Heart right ventricle (tissue), 16 donors: Measurements from ENCODE around the gene TADA1. TPM values are rescaled to one million over a fixed set of nuclear protein-coding genes. Genes with fewer than 3 reads are reported as not detected.

ENCODE experiments used
- ATAC-seq, 8 donors: fragments of 200-7000 bp; cut with Tn5 transposase; one replicate each; pipeline ENCODE4 v1.9.1; 2020; ENCODE audit warnings: mild to moderate bottlenecking in 8 of 8, moderate library complexity in 8 of 8, moderate number of reproducible peaks in 1 of 8
- DNase-seq, 2 donors: peaks; one replicate each; pipeline ENCODE4 v3.0.0-alpha.2; 2020
- H3K27ac ChIP-seq, 10 donors: fragments of 200-600 bp; sonication (generic) in 2 of 10; one replicate each; pipeline versions ENCODE4 v1.5.0 to v1.8.0; 2020 to 2022; ENCODE audit warnings: mild to moderate bottlenecking in 3 of 10
- H3K27me3 ChIP-seq, 7 donors: fragments of 200-600 bp; one replicate each; pipeline ENCODE4 v1.8.0; 2021 to 2022; ENCODE audit warnings: mild to moderate bottlenecking in 2 of 7
- H3K36me3 ChIP-seq, 9 donors: fragments of 200-600 bp; sonication (generic) in 1 of 9; one replicate each; pipeline versions ENCODE4 v1.5.0 to v1.8.0; 2020 to 2022; ENCODE audit warnings: mild to moderate bottlenecking in 2 of 9
- H3K4me1 ChIP-seq, 9 donors: fragments of 200-600 bp; sonication (generic) in 1 of 9; one replicate each; pipeline versions ENCODE4 v1.5.0 to v1.8.0; 2020 to 2022; ENCODE audit warnings: mild to moderate bottlenecking in 4 of 9
- H3K4me3 ChIP-seq, 10 donors: fragments of 200-600 bp; sonication (generic) in 2 of 10; one replicate each; pipeline versions ENCODE4 v1.5.0 to v1.8.0; 2020 to 2022; ENCODE audit warnings: mild to moderate bottlenecking in 7 of 10, moderate library complexity in 2 of 10
- H3K9me3 ChIP-seq, 11 donors: fragments of 200-600 bp in 10 of 11; sonication (generic) in 2 of 11; one replicate each; pipeline versions ENCODE4 v1.5.0 to v1.8.0; 2013 to 2022; ENCODE audit warnings: mild to moderate bottlenecking in 2 of 11, control low read depth in 1 of 11, moderate library complexity in 1 of 11
- WGBS, 2 donors: extraction: QIAGEN DNeasy Blood & Tissue Kit; methylation state at CpG; one replicate each; pipeline ENCODE4 v1.1.7; 2013; ENCODE audit warnings: inconsistent platforms in 1 of 2; 5-methylcytosine and 5-hydroxymethylcytosine counted together
- intact Hi-C, 10 donors: fragments of 100-400 bp; cut with DNase I; formaldehyde crosslinking; loops; one replicate each; pipeline versions ENCODE4 v1.11.1 to v1.14.2; 2022
- polyA plus RNA-seq, 2 donors: library from polyadenylated mRNA; stranded (reverse); fragments of 200-250 nt; gene quantifications; one replicate each; pipeline ENCODE4 v1.2.3, GENCODE V29; 2013
- total RNA-seq, 10 donors: library from RNA; stranded (reverse); fragmentation: NEBNext Ultra II Directional in 3 of 10; extraction: Animal tissue kit (Norgen Biotek cat#: 25700) in 3 of 10; gene quantifications; one replicate each; pipeline versions ENCODE4 v1.2.1 to v1.2.4, GENCODE V29; 2021 to 2023
- TF ChIP-seq, protein P1 (sequence below), 9 donors: fragments of 200-600 bp; sonication (generic) in 2 of 9; IDR thresholded peaks; one replicate each; pipeline versions ENCODE4 v1.5.0 to v1.8.0; 2021 to 2022; ENCODE audit warnings: antibody characterized with exemption in 9 of 9, mild to moderate bottlenecking in 5 of 9, moderate library complexity in 1 of 9
- donor health status: Arrhythmogenic right ventricular cardiomyopathy.
- donor health status: ischemic (EF 13 %, LVEDD 7.1; RV severe dilation, severe dysfunction).
- donor health status: healthy with polysubstance abuse.
- donor health status: DM: no; HTN: yes; CAD: no.
- donor health status: DM: no; HTN: no; CAD: no.
- donor health status: ischemic (EF 25% LVEDD 6.9; RV normal size, moderate dysfunction).
- donor health status: ischemic (EF 25% LVEDD 5.7; RV mildly dilated, moderate dysfunction).
- donor health status: healthy.
- donor health status: DM: yes; HTN: yes; CAD: no.
- donor health status: Ischemic cardiomyopathy.
- donor health status: ischemic (EF 35%, LVEDD 5.7; RV mildly dilated, moderate dysfunction).
- donor health status: nonischemic (EF 11% LVEDD 7.7; RV severe dilation, severe dysfunction).
- donor health status: DM: yes; HTN: yes; CAD: no.
- donor health status: PGD.
- donor health status: ischemic (EF 29% LVEDD 5.4; RV normal size, mild dysfunction).
- donor health status: nonischemic (EF 23%, LVEDD 6.1; RV moderate dilation, normal function).

Gene TADA1
- total and polyA plus RNA-seq, 12 donors: 6.0 to 12.8 (median 8.9) TPM

DNA sequence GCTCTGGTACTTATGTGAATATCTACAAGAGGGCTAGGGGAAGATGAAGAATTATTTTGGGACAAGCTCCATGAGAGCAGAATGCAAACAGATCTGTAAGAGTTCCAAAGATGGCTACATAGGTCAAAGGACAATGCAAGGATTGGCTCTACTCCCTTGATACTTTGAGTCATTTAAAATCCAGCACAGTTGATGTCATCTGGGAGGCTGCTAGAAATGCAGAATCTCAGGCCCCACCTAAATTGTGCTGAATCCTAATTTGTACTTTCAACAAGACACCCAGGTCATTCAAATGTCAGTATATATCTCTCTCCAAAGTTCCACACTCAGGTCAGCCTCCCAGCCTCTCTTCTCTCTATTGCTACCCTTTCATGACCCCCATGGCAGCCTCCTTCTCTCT is 23.7 kb upstream of the TADA1 start:
- intact Hi-C loops: no loop called here
- peaks cover 0 to 12% (median 0%) of the 10 kb centered on the region in 11 donors for H3K9me3 ChIP-seq

DNA sequence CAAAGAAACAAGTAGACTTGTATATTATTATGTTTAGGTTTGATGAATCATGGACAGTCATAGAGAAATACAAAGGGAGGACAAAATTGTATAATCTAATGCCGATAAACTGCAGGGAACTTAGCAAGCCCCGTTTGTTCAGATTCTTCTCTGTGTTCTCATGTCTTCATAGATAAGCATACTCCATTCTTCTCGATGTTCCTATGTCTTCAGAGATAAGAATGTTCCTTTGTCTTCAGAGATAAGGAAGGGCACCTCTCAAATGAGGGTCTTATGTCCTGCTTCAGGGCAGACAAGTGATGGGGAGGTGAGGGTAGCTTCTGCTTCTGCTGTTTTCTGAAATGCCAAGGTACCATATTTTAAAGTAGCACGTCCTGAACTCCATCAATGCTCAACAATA is 19.7 kb upstream of the TADA1 start:
- TF ChIP-seq, protein P1, sequence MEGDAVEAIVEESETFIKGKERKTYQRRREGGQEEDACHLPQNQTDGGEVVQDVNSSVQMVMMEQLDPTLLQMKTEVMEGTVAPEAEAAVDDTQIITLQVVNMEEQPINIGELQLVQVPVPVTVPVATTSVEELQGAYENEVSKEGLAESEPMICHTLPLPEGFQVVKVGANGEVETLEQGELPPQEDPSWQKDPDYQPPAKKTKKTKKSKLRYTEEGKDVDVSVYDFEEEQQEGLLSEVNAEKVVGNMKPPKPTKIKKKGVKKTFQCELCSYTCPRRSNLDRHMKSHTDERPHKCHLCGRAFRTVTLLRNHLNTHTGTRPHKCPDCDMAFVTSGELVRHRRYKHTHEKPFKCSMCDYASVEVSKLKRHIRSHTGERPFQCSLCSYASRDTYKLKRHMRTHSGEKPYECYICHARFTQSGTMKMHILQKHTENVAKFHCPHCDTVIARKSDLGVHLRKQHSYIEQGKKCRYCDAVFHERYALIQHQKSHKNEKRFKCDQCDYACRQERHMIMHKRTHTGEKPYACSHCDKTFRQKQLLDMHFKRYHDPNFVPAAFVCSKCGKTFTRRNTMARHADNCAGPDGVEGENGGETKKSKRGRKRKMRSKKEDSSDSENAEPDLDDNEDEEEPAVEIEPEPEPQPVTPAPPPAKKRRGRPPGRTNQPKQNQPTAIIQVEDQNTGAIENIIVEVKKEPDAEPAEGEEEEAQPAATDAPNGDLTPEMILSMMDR (IDR thresholded peaks at IDR 0.05): no peak
- Histone ChIP-seq H3K36me3 (no peaks in the 10 kb centered on the region), H3K4me3 (no peak overlapping the region), H3K27ac (no peak overlapping the region), H3K9me3 (peaks cover 0 to 12% (median 0%) of the 10 kb centered on the region in 11 donors), H3K4me1 (peaks cover 0 to 4% (median 0%) of the 10 kb centered on the region in 9 donors), H3K27me3 (no peaks in the 10 kb centered on the region)
- intact Hi-C loops: no loop called here
- 61 to 64% methylated on average over 4 of the region's 4 CpGs for WGBS, 2 donors
- DNase-seq: no peak
- no peak for ATAC-seq

More for the DNA sequence above, 23.7 kb upstream of the TADA1 start:
- ATAC-seq: no peak
- Histone ChIP-seq H3K4me3 (no peak overlapping the region), H3K27ac (no peak overlapping the region), H3K4me1 (peaks cover 0 to 15% (median 0%) of the 10 kb centered on the region in 9 donors), H3K27me3 (no peaks in the 10 kb centered on the region), H3K36me3 (no peaks in the 10 kb centered on the region)
- TF ChIP-seq, protein P1 (IDR thresholded peaks at IDR 0.05): no peak
- DNase-seq: no peak

DNA sequence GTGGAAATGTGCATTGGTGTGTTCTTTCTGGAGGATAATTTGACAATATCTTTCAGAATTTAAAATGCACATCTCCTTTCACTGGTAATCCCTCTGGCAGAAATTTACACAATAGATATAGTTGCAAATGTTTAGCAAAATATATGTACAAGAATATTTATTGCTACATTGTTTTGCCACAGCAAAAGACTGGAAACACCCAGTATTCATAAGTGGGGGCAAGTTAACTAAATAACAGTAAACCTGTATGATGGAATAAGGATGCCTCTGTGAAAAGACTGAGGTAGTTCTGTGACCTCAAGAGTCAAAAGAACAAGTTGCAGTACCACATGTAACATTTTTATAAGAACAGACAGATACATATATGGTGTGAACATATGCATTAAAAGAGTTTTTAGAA is 13.7 kb upstream of the TADA1 start:
- ATAC-seq (no peak), DNase-seq (no peak)
- TF ChIP-seq, protein P1 (IDR thresholded peaks at IDR 0.05): no peak
- Histone ChIP-seq H3K4me1 (no peaks in the 10 kb centered on the region), H3K27ac (no peak overlapping the region), H3K27me3 (peaks cover 0 to 15% (median 8%) of the 10 kb centered on the region in 7 donors), H3K4me3 (no peak overlapping the region), H3K9me3 (no peaks in the 10 kb centered on the region), H3K36me3 (no peaks in the 10 kb centered on the region)
- intact Hi-C loops: loop anchor here in 1 of 10 donors (5.0 kb wide), 1 partner anchor 168 kb away; no protein-coding TSS in a partner anchor

DNA sequence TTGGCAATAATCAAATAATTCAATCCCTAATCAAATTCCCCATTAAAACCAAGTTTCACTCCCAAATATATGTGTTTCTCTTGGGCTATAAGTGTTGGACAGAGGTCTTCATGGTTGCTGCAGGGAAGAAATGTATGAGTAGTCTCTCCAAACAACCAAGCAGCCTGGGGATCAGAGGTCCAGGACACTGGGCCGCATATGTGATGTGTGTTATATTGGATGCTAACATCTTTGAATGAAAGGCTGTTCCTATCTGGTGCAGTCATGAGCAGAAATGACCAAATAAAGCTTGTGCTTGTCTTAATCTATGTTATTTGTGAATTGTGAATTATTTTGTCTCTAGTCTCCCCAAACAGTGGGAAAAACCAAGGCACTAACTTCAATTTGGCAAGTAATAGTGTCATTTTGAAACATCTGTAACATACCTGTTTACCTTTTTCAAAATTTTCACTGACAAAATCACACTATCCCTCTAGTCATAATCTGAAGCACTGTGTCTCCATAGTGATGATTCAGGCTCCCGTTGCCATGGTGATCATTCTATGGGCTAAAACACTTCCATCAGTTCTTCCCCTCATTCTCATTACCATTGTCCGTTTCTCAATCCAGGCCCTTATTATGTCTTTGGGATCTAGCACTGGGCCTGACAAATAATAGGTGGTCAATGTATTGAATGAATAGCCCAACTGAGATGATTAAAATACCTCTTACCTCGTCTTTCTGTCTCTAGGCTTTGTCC is 12.5 kb upstream of the TADA1 start:
- 83 to 89% methylated on average over 4 of the region's 4 CpGs for WGBS, 2 donors
- intact Hi-C loops: loop anchor here in 1 of 10 donors (5.0 kb wide), 1 partner anchor 169 kb away; no protein-coding TSS in a partner anchor
- no peak overlapping the region for H3K27ac ChIP-seq
- ATAC-seq (no peak), DNase-seq (no peak)
- H3K36me3 ChIP-seq: no peaks in the 10 kb centered on the region
- no peaks in the 10 kb centered on the region for H3K9me3 ChIP-seq
- TF ChIP-seq, protein P1 (IDR thresholded peaks at IDR 0.05): no peak
- no peak overlapping the region for H3K4me3 ChIP-seq
- peaks cover 0 to 27% (median 20%) of the 10 kb centered on the region in 7 donors for H3K27me3 ChIP-seq
- peaks cover 0 to 10% (median 6%) of the 10 kb centered on the region in 9 donors for H3K4me1 ChIP-seq
